ENCODE results near the gene CA12.

DNA sequence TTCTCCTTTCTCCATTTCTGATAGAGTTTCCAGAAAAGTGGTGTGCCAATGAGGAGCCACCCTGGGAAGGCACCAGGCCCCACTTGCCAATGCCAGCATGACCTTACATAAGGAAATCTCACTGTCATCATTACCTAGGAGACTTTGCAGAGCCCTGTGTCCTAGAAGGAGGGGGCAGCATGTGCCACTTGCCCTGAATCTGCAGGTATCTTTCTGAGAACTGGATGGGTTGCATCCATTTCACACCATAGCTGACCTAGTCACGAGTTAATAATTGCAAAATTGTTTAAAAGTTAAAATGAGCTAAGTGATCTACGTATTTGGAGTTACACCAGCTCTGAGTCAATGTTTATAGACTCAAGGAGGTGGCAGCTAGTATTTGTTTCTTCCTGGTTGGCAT lies 14.3 kb downstream of the CA12 start:
- TF ChIP-seq GATA3 (IDR thresholded peaks at IDR 0.05; ENCODE audit: low read depth, low read length) = no peak
- no peak for TF ChIP-seq GATA2 (IDR thresholded peaks at IDR 0.05; ENCODE audit: low read depth, low read length)

Measured in SH-SY5Y (cell line).